K562 (cell line): ENCODE measurements around the gene TBC1D10A. TPM values are rescaled to one million over a fixed set of nuclear protein-coding genes. Genes with fewer than 3 reads are reported as not detected.

Experiments used
- ARHGAP35 ChIP-seq: fragments of 450-650 bp; IDR thresholded peaks from 2 replicates; pipeline ENCODE4 v1.6.1; 2018; ENCODE audit not compliant: partially characterized antibody
- BRCA1 ChIP-seq, 2 experiments: fragments of 450-650 bp in 1 of 2; sonication (generic) in 1 of 2; formaldehyde crosslinking in 1 of 2; IDR thresholded peaks; 2 replicates each; pipeline versions ENCODE4 v1.5.0 to v1.6.1; 2017 to 2020; ENCODE audit warnings: mild to moderate bottlenecking in 1 of 2, missing genetic modification reagents in 1 of 2
- DNMT1 ChIP-seq: fragments of 450-650 bp; IDR thresholded peaks from 2 replicates; pipeline ENCODE4 v1.6.1; 2016; ENCODE audit warnings: antibody characterized with exemption, mild to moderate bottlenecking
- ETV6 ChIP-seq, 3 experiments: fragments of 150-350 bp in 1 of 3; sonication (generic) in 1 of 3; formaldehyde crosslinking in 1 of 3; IDR thresholded peaks; 2 replicates each; pipeline versions ENCODE4 v1.6.1 to v1.8.0; 2014 to 2022; ENCODE audit warnings: borderline replicate concordance in 2 of 3, low read depth in 2 of 3, antibody characterized with exemption in 1 of 3, low read length in 1 of 3, mild to moderate bottlenecking in 1 of 3, missing genetic modification reagents in 1 of 3
- FOXA3 ChIP-seq, 2 experiments: fragments of 450-650 bp in 1 of 2; sonication (generic) in 1 of 2; formaldehyde crosslinking; IDR thresholded peaks in 1 of 2; conservative IDR thresholded peaks in 1 of 2; 2 replicates each; pipeline versions ENCODE4 v1.4.0 to v1.8.0; 2020 to 2022; ENCODE audit warnings: mild to moderate bottlenecking in 2 of 2, missing genetic modification reagents in 1 of 2
- HOXB6 ChIP-seq: fragments of 250-450 bp; sonication (Bioruptor Pico); IDR thresholded peaks from 2 replicates; pipeline ENCODE4 v1.5.1; 2022; ENCODE audit warnings: mild to moderate bottlenecking, borderline replicate concordance
- KAT8 ChIP-seq: fragments of 450-650 bp; IDR thresholded peaks from 2 replicates; pipeline ENCODE4 v1.6.1; 2016; ENCODE audit warnings: low read depth, mild to moderate bottlenecking
- NCOA6 ChIP-seq: fragments of 450-650 bp; IDR thresholded peaks from 2 replicates; pipeline ENCODE4 v1.6.1; 2017; ENCODE audit warnings: mild to moderate bottlenecking
- POLR2A ChIP-seq: fragments of 450-650 bp; conservative IDR thresholded peaks from 2 replicates; pipeline ENCODE4 v1.6.1; 2016
- SMAD2 ChIP-seq: fragments of 150-350 bp; IDR thresholded peaks from 2 replicates; pipeline ENCODE4 v1.6.1; 2014; ENCODE audit warnings: low read depth, mild to moderate bottlenecking, low read length
- SREBF2 ChIP-seq: sonication (generic); formaldehyde crosslinking; IDR thresholded peaks from 2 replicates; pipeline ENCODE4 v1.4.0; 2020; ENCODE audit warnings: mild to moderate bottlenecking, missing genetic modification reagents
- TOE1 ChIP-seq, 2 experiments: fragments of 450-650 bp in 1 of 2; sonication (generic) in 1 of 2; formaldehyde crosslinking in 1 of 2; IDR thresholded peaks; 2 replicates each; pipeline versions ENCODE4 v1.7.1 to v1.8.0; 2016 to 2022; ENCODE audit warnings: borderline replicate concordance in 2 of 2, mild to moderate bottlenecking in 2 of 2, antibody characterized with exemption in 1 of 2, inconsistent platforms in 1 of 2, low read depth in 1 of 2, missing genetic modification reagents in 1 of 2, moderate library complexity in 1 of 2
- ZNF134 ChIP-seq: fragments of 250-450 bp; sonication (Bioruptor Pico); conservative IDR thresholded peaks from 2 replicates; pipeline ENCODE4 v1.4.0; 2020
- ZNF57 ChIP-seq: fragments of 450-650 bp; formaldehyde crosslinking; IDR thresholded peaks from 2 replicates; pipeline ENCODE4 v1.4.0; 2020; ENCODE audit warnings: mild to moderate bottlenecking, moderate library complexity
- polyA plus RNA-seq, 8 experiments: library from polyadenylated mRNA; depleted of rRNA in 4 of 8; stranded (reverse) in 5 of 8; unstranded in 3 of 8; fragments of >200 nt; fragmentation: Nextera tagmentation in 2 of 8; fragmentation: Illumina TruSeq in 1 of 8; extraction: Ambion mirVana in 2 of 8; extraction: Trizol in 1 of 8; gene quantifications; 2 replicates each; pipeline versions ENCODE4 v1.2.1 to v1.2.3, GENCODE V29; 2011 to 2014; ENCODE audit warnings: inconsistent platforms in 1 of 8, missing spikeins in 1 of 8
- total RNA-seq, 7 experiments: library from RNA; depleted of rRNA in 6 of 7; stranded (reverse); fragments of >200 nt in 6 of 7; fragmentation: Illumina TruSeq in 2 of 7; extraction: Trizol in 2 of 7; gene quantifications; 2 replicates each; pipeline versions ENCODE4 v1.2.1 to v1.2.3, GENCODE V29; 2011 to 2021; ENCODE audit warnings: low replicate concordance in 1 of 7
- TF ChIP-seq, protein P1 (sequence below), 2 experiments: fragments of 250-450 bp in 1 of 2; fragments of 450-650 bp in 1 of 2; sonication (Bioruptor Pico) in 1 of 2; IDR thresholded peaks; 2 replicates each; pipeline versions ENCODE4 v1.6.1 to v1.8.0; 2016 to 2021; ENCODE audit warnings: mild to moderate bottlenecking in 2 of 2, moderate library complexity in 2 of 2, missing compliant biosample characterization in 1 of 2, missing genetic modification characterization in 1 of 2
- TF ChIP-seq, protein P2 (sequence below): fragments of 450-650 bp; IDR thresholded peaks from 2 replicates; pipeline ENCODE4 v1.6.1; 2016; ENCODE audit warnings: low read depth, mild to moderate bottlenecking, moderate library complexity
- TF ChIP-seq, protein P3 (sequence below): sonication (generic); formaldehyde crosslinking; IDR thresholded peaks from 2 replicates; pipeline ENCODE4 v1.8.0; 2023; ENCODE audit warnings: mild to moderate bottlenecking, missing genetic modification reagents
- TF ChIP-seq, protein P4 (sequence below): sonication (generic); formaldehyde crosslinking; IDR thresholded peaks from 2 replicates; pipeline ENCODE4 v1.8.1; 2023; ENCODE audit warnings: mild to moderate bottlenecking, missing genetic modification reagents, moderate library complexity
- TF ChIP-seq, protein P5 (sequence below): sonication (generic); formaldehyde crosslinking; IDR thresholded peaks from 2 replicates; pipeline ENCODE4 v1.8.0; 2022; ENCODE audit warnings: mild to moderate bottlenecking, missing genetic modification reagents
- TF ChIP-seq, protein P6 (sequence below): sonication (generic); formaldehyde crosslinking; IDR thresholded peaks from 2 replicates; pipeline ENCODE4 v1.8.1; 2023; ENCODE audit warnings: mild to moderate bottlenecking, missing genetic modification reagents

TBC1D10A gene
- total and polyA plus RNA-seq, 9 of the 15 experiments (the other 6 are each of a cell fraction or from before 2014, with no cell fraction given), result 0.13 to 10.4 (median 4.6) TPM

DNA sequence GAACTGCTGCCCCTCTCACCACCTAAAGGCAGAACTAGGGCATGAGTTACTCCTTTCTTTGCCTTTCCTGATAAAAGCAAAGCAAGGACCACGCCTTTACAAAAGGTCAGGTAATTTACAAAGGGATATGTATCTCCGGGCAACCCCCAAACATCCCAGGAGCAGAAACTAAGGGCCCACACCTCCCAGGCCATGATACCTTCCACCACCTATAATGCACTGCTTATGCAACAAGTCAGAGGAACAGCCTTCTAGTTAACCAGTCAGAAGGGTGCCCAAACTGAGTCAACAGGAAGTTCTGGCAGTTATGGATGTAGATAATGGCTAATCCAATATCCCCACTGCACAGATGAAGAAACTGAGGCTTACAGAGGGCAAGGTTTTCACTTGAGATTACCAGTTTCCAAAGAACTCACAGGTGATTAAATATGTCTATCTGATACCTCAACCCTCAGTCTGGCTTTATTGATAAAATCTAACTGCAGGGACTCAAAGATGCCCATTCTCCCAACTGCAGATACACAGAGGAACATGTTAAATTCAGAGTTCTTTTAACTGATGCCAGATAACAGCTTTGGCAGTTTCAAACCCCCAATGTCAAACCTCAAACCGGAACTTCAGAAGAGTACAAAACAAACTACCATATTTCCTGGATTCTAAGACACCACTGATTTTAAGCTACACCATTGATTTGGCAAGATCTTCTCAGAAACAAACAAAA, 20.7 kb downstream of the TBC1D10A start (continued):
- no peak for TF ChIP-seq ARHGAP35
- TF ChIP-seq, protein P1, sequence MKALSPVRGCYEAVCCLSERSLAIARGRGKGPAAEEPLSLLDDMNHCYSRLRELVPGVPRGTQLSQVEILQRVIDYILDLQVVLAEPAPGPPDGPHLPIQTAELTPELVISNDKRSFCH (CRISPR knock-in tag; IDR thresholded peaks at IDR 0.05), result no peak
- TF ChIP-seq, protein P1 (tag; IDR thresholded peaks at IDR 0.05), result 0 out of 2 replicates have a peak, but pooled peaks have one; percentile 51
- TF ChIP-seq TOE1 (IDR thresholded peaks at IDR 0.05; ENCODE audit: borderline replicate concordance), result no peak
- TF ChIP-seq TOE1 (CRISPR knock-in tag; IDR thresholded peaks at IDR 0.05; ENCODE audit: borderline replicate concordance, low read depth), result no peak
- TF ChIP-seq, protein P2, sequence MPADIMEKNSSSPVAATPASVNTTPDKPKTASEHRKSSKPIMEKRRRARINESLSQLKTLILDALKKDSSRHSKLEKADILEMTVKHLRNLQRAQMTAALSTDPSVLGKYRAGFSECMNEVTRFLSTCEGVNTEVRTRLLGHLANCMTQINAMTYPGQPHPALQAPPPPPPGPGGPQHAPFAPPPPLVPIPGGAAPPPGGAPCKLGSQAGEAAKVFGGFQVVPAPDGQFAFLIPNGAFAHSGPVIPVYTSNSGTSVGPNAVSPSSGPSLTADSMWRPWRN, result no peak
- TF ChIP-seq, protein P3, sequence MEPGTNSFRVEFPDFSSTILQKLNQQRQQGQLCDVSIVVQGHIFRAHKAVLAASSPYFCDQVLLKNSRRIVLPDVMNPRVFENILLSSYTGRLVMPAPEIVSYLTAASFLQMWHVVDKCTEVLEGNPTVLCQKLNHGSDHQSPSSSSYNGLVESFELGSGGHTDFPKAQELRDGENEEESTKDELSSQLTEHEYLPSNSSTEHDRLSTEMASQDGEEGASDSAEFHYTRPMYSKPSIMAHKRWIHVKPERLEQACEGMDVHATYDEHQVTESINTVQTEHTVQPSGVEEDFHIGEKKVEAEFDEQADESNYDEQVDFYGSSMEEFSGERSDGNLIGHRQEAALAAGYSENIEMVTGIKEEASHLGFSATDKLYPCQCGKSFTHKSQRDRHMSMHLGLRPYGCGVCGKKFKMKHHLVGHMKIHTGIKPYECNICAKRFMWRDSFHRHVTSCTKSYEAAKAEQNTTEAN, result no peak
- no peak for TF ChIP-seq POLR2A
- no peak for TF ChIP-seq ZNF134
- TF ChIP-seq, protein P4, sequence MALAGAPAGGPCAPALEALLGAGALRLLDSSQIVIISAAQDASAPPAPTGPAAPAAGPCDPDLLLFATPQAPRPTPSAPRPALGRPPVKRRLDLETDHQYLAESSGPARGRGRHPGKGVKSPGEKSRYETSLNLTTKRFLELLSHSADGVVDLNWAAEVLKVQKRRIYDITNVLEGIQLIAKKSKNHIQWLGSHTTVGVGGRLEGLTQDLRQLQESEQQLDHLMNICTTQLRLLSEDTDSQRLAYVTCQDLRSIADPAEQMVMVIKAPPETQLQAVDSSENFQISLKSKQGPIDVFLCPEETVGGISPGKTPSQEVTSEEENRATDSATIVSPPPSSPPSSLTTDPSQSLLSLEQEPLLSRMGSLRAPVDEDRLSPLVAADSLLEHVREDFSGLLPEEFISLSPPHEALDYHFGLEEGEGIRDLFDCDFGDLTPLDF (CRISPR knock-in tag), result no peak
- no peak for TF ChIP-seq NCOA6
- TF ChIP-seq, protein P5, sequence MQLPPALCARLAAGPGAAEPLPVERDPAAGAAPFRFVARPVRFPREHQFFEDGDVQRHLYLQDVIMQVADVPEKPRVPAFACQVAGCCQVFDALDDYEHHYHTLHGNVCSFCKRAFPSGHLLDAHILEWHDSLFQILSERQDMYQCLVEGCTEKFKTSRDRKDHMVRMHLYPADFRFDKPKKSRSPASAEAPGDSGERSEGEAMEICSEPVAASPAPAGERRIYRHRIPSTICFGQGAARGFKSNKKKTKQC, result no peak
- TF ChIP-seq SREBF2 (CRISPR knock-in tag), result no peak
- TF ChIP-seq DNMT1, result no peak
- no peak for TF ChIP-seq FOXA3 (CRISPR knock-in tag; conservative IDR thresholded peaks at IDR 0.05 in 1 of 2, IDR thresholded peaks at IDR 0.05 in 1 of 2)
- no peak for TF ChIP-seq SMAD2
- TF ChIP-seq, protein P6, sequence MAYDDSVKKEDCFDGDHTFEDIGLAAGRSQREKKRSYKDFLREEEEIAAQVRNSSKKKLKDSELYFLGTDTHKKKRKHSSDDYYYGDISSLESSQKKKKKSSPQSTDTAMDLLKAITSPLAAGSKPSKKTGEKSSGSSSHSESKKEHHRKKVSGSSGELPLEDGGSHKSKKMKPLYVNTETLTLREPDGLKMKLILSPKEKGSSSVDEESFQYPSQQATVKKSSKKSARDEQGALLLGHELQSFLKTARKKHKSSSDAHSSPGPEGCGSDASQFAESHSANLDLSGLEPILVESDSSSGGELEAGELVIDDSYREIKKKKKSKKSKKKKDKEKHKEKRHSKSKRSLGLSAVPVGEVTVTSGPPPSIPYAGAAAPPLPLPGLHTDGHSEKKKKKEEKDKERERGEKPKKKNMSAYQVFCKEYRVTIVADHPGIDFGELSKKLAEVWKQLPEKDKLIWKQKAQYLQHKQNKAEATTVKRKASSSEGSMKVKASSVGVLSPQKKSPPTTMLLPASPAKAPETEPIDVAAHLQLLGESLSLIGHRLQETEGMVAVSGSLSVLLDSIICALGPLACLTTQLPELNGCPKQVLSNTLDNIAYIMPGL, result no peak
- 0 out of 4 replicates have a peak, but pooled peaks of 1 of the 2 experiments have one; percentile 32 for TF ChIP-seq ETV6 (IDR thresholded peaks at IDR 0.05; ENCODE audit: borderline replicate concordance in 1 of 2, low read depth in 2 of 2, low read length in 1 of 2)
- TF ChIP-seq ETV6 (CRISPR knock-in tag; IDR thresholded peaks at IDR 0.05; ENCODE audit: borderline replicate concordance), result no peak
- TF ChIP-seq KAT8, result no peak
- TF ChIP-seq BRCA1 (IDR thresholded peaks at IDR 0.05), result no peak
- TF ChIP-seq BRCA1 (CRISPR knock-in tag; IDR thresholded peaks at IDR 0.05), result no peak
- TF ChIP-seq ZNF57 (CRISPR knock-in tag), result no peak
- no peak for TF ChIP-seq HOXB6 (CRISPR knock-in tag)
